HG02973 (cell line): ENCODE data around the gene MAP3K14.

Experiments
- ATAC-seq: cut with Tn5 transposase; IDR thresholded peaks from one replicate; pipeline ENCODE4 v1.9.1; 2021; ENCODE audit warnings: moderate library complexity; ENCODE audit not compliant: unreplicated experiment

Gene MAP3K14

DNA sequence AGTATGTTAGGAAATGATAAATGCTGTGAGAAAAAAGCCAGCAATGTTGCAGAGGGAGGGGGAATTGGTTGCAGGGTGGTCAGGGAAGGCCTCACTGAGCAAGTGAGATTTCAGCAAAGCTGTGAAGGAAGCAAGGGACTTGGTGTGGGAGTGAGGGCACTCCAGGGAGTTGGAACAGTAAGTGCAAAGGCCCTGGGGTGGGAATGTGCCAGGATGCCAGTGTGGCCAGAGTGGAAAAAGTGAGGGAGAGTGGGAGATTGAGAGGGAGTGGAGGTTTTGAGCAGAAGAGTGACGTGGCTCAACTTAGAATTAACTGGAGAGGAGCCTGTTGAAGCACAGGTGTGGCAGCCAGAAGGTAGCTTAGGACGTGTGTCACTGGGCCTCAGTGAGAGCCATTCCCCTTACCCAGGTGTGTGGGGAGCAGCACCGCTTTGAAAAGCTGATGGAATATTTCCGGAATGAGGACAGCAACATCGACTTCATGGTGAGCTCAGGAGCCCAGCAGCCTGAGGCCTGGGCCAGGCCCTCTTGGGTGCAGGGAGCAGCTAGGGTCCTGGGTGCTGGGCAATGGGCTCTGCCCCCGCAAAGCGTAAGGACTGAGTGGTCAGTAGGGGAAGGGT, 78.6 kb downstream of the MAP3K14 start:
- no peak for ATAC-seq

DNA sequence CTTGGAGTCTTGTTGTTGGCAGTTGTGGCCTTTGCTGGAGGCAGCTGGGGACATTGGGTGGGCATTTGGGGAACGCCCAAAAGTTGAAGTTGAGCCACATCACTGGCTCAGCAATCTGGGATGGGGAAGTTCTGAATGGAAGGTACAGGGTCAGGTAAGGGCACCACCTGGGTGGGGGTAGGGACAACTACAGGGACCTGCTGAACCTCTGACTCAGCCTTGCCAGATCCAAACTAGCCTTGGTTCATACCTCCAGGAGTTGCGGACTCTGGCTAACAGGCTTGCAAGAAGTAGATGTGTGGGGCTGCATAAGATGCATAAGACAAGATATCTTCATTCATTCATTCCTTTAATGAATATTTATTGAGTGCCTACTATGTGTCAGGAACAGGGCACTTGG, 79.1 kb downstream of the MAP3K14 start:
- ATAC-seq = no peak

DNA sequence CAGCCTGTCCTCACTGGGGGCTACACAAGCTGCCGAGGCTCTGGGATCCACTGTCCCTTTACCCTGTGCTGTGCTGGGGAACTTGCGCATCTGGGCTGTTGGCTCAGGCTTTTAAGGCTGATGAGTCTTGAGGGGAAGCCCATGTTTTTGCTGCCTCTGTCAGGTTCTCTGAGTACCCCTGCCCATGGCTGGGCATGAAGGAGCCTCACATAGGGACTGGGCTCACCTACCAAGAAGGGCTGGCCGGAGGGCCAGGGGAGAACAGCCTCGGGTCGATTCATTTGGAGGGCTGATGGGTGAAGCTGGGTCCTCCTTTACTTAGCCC, 80.6 kb downstream of the MAP3K14 start:
- ATAC-seq = no peak

DNA sequence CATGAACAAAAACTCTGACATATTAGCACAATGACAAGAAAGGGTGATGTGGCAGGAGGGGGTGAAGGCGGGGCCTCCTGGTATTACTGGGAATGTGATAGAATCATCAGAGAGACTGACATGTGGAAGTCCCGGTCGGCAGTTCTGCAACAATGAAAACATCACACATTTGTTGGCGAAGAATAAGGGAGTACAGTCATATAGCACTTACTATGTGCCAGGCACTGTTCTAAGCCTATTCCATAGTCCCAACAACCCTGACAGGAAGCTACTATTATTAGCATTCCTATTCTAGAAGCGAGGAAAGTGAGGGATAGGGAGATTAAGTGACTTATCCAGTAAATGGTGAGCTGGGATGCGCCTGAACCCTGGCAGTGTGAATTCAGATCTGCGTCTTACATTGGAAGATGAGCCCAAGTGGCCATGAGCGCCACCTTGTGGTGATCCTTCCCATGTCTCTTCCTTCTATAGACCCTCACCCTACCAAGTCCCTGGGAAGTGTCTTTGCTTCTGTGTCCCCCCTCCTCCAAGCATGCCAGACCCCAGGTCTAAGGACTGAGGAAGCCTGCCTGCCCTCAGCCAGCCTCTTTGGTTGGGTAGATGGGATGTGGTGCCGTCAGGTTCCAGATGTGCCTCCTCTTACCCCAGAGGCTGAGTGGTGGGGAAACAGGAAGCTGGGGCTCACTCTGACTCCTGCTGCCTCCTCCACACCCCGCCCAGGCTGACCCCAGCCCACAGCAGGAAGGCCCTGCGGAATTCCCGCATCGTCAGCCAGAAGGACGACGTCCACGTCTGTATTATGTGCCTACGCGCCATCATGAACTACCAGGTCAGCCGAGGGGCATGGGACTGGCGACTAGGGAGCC, 81.2 kb downstream of the MAP3K14 start:
- ATAC-seq = no peak

DNA sequence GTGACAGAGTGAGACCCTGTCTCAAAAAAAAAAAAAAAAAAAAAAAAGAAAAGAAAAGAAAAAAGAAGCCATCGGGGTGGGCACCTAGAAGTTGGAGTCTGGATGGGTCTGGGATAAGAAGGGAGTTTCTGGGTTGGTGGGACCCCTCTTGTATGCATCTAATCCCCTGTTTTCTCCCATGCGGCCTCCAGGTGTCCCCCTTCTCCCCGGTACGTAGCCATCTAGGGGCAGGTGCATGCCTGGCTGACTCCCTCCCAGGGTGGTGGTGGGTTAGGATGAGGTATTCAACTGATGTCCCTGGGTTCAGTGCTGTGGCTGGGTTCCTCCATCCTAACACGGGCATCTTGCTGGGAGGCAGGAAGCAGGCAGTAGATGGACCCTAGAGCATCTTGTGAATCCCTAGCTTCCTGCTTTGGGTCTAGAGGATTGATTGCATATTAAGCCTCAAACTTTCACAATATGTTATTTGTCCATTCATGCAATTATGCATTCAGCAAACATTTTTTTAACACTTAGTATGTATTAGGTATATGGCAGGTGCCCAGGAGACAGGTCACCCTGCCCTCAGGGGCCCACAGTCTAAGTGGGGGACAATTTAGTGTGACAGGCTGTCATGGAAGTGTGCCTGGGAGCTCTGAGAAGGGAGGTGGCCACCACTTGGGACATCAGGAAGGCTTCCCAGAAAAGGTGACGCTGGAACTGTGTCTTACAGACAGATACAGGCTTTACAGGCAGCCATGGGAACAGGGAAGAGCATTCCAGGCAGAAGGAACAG, 82.0 kb downstream of the MAP3K14 start:
- ATAC-seq = no peak

DNA sequence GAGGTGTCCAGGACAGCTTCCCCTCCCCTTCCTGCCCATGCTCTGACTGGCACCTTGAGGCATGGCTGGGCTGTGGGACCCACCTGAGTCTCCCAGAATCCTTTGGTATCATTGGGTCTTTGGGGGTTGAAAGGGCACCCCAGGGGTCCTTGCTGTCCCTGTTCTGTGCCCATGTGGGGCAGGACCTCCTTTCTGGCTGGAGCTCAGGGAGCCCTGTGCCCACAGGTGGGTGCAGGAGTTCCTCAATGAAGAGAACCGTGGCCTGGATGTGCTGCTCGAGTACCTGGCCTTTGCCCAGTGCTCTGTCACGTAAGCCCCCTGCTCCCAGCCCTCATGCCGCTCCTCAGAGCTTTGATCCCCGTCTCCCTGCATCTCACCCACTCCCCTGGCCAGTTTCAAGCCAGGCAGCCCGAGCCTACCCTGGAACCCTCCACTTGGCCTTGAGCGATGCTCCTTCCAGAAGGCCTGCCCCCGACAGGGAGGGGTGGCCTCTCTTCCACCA, 83.3 kb downstream of the MAP3K14 start:
- ATAC-seq = no peak

DNA sequence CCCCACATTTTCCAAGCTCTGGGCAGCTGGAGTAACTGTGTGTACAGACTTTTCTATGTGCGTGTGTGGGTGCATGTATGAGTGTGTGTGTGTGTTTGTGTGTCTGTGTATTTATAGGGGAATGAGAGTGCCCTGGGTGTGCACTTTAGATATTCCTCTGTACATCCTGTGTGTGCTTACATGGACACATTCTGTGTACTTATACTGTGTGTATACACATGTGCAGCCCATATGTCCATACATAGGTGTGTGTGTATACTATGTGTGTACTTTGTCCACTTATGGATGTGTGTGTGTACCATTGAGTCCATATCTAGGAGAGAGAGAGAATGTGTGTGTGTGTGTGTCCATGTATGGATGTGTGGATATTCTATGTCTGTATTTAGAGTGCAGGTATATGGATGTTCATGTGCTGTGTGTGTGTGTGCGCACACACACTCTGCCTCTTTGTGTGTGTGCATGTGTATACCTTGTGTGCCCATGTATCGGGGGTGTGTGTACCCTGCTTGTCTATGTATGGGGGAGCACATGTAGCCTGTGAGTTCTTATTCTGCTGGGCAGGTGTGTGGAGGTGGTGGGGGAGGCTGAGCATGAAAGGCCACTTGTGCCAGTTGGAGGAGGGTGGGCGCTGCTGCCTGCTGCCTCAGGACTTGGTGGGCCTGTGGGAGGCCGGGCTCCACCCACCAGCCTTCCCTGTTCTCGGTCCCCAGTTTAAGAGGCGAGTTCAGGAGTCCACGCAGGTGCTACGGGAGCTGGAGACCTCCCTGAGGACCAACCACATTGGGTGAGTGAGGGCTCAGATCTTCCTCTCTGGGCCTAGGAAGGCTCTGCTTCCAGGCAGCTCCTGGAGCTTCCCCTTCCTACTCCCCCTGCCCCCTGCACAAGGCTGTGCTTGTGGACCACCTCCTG, 84.1 kb downstream of the MAP3K14 start:
- no peak for ATAC-seq

DNA sequence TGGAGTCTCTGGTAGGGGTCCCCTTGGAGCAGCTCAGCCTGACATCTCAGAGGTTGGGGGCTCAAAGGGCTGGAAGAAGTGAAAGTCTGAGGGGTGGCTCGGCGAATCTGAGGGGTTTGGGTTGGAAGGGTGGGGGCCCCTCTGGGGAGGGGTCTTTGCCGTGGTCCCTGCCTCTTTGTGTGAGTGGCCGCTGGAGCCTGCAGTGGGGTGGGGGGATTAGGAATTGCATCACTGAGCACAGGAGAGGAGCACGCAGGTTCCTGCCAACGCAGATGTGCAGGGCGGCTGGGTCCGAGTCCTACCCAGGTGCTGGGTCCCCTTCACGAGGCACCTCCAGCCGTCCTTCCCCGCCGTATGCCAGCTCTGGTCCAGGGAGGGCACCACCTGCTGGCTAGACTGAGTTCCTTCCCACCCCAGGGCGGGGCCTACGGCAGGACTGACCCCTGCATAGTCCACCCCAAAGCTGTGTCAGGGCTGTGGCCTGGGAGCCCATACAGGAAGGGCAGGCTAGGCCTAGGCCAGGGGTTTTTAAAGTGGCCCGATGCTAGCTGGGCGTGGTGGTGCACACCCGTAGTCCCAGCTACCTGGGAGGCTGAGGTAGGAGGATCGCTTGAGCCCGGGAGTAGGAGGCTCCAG, 85.2 kb downstream of the MAP3K14 start:
- ATAC-seq = no peak

DNA sequence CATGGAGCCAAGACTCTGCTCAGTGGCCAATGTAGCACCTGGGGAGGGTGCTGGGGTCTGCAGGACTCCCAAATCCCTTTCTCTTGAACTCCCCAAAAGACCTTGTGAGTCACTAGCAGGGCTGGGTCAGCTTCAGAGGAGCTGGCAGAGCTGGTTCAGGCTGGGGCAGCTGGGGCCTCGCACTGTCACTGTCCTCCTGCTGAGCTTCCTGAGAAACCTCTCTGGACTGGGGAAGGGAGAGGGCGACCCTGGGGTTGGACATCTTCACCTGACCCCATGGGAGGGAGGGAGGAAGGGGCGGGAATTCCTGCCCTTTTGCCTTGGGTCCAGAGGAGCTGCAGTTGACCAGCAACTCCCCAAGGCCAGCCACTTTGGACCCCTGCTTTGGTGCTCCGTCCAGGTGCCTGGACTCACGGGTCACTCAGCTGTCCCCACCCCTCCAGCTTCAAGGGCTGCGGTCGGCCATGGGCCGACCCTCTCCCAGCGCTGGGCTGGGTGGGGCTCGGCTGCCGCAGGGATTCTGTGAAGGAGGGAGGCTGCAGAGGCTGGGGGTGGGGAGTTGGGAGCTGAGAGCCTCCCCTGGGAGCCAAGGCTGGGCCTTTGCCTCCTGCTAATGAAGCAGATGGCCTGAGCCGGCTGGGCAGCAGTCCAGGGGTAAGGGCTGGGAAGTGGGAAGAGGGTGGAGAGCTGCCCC, 85.9 kb downstream of the MAP3K14 start:
- ATAC-seq = no peak

DNA sequence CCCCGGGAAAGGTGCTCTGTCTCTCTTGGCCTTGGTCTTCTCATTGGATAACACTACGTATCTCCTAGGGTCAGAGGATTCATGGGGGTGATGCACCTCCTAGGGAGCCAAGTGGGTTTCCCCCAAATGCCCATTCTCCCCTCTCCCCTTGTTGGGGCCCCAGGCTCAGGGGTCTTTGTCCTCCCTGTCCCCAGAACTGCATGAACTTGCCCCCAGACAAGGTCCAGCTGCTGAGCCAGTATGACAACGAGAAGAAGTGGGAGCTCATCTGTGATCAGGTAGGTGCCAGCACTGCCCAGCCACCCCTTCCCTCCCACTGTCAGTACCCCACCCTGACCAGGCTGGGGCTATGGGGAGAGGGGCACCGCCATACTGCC, 86.4 kb downstream of the MAP3K14 start:
- ATAC-seq = no peak

DNA sequence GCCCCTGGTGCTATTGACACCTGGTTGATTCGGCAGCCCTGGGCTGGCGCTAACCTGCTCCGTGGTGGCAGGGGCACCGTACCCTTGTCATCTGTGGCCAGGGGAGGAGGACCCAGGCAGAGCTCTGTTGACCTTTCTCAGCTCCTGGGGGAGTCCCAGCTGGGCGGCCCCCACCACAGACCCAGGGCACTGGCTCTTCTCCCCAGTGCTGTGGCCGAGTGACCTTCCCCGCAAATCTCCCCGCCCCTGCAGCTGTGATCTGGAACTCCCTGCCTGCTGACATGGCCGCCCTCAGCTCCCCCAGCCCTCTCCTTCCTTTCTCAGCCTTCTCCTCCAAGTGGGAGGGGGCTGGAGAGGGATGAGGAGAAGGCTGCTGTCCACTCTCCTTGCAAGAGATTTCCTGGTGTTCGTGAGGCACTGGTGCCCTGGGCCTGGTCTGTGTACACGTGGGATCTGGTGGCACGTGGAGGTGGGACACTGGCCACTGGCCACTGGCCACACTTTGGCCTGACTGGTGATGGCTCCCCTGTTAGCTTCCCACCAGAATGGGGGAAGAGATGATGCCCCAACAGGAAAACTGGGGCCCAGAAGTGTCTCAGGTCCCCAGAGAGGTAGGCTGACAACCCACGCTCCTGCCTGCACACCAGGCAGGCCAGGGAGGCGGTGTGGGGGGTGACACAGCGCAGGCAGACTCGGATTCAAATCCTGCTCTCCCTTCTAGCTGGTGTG, 87.0 kb downstream of the MAP3K14 start:
- no peak for ATAC-seq

DNA sequence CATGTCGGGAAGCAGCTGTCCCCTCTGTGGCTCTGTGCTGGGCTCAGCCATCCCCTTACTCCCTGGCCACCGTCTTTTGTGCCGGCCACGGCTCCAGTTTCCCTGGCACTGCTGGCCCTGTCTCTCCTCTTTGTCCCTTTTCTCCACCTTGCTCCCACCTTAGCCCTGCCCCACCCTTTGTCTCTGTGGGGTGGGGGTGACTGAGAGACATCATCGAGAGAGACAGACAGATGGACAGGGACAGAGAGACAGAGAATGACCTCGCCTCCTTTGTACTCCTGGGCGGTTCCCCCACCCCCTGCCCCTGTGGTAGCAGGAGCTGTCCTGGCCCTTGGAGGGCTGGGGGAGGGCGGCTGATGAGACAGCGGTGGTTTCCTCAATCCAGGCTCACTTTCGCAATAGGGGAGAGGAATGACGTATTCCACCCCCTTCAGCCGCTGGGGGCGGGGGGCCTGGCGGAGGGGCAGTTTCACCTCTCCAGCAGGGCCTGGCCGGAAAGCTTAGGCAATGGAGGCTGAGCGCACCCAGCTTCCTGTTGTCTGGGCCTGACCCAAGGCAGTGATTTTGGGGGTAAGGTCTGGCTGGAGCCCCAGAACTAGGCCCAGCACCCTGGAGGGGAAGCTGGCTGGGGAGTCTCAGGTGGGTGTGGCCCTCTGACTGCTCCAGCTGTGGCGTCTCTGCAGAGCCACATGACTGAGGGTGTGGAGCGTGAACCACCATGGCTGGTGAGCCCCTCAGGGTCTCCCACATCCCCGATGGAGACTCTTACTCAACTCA, 87.9 kb downstream of the MAP3K14 start:
- ATAC-seq = peak; percentile 29

DNA sequence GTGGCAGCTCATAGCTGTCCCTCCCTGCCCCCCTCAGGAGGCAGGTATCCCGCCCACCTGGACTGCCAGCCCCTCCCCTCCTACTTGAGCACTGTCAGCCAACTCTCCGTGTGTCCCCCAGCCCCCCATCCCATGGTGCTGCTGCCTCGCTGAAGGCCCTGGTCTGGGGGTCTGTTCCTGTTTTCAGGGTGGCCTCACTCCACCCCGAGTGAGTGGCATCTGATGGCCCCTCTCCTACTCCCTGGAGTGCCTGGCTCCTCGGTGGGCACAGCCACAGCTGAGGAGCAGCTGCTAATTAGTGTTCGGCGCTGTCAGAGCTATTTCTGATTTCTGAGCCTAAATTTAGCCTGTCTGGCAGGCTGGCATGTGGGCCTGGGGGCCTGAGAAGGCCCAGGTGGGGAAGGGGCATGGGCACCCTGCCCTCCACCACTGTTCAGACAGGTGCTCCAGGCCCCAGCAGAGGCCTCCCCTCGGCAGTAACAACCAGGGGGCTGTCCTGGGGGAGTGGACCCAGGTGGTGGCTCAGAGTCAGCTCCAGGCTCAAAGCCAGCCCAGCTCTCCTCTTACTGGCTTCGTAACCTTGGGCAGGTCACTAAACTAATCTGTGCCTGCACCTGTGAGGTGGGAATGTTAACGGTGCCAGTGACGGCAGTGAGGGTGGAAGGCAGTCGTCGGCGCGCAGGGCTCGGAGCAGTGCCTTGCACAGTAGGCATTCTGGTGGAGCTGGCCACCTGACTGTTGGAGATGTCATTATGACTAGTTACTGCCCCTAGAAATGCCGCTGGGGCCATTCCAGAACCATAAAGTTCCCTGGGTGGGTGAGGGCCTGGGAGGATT, 88.7 kb downstream of the MAP3K14 start:
- no peak for ATAC-seq

DNA sequence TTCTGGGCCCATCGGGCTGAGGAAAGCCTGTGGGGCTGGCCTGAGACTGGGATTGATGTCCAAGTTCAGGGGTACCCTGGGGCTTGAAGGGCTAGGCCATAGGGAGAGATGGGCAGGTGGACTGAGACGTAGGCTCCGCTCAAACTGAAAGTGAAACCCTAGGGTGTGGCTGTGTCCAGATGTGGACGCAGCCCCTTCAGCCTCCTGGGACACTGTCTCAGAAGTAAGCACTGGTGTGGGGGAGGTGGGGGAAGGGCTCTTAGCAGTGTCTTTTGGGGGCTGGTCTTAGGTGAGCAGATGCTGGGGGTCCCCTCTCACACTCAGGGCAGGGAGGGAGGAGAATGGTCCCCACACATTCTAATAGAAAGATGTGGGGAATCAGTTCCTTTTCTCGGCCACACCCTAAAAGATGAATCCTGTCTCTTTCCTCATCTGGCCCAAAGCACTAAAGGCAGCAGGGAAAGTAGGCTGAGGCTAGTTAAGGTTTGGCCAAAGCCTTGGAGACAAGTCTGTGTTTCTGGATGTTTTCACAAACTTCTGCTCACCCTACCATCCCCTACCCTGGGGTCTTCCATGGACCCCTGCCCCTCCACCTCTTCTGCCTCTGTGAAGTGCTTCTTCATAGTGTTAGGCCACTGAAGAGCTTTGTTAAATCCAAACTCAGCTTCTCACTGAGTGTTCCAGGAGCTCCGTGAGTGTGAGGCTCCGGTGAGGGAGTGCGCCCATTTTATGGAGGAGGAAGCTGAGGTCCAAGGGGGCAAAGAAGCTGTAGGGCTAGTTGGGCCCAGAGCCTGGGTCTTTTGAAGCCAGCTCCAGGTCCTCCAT, 89.5 kb downstream of the MAP3K14 start:
- ATAC-seq = no peak

DNA sequence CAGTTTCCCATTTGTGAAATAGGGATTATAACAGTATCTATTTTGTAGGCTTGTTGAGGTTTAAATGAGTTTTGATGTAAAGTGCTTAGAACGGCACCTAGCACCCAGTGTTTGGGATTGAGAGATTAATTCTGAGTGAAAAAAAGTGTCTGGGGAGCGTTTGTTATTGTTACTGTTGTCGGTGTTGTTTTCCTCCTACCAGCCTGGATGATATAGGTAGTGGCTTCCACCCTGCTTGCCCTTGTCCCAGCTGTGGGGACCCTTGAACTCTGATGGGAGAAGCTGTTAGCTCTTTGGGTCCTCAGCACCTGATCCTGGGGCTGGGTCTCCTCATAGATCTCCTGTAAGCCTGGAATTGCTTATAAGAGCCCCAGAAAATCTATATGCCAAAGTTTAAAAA, 90.2 kb downstream of the MAP3K14 start:
- no peak for ATAC-seq

DNA sequence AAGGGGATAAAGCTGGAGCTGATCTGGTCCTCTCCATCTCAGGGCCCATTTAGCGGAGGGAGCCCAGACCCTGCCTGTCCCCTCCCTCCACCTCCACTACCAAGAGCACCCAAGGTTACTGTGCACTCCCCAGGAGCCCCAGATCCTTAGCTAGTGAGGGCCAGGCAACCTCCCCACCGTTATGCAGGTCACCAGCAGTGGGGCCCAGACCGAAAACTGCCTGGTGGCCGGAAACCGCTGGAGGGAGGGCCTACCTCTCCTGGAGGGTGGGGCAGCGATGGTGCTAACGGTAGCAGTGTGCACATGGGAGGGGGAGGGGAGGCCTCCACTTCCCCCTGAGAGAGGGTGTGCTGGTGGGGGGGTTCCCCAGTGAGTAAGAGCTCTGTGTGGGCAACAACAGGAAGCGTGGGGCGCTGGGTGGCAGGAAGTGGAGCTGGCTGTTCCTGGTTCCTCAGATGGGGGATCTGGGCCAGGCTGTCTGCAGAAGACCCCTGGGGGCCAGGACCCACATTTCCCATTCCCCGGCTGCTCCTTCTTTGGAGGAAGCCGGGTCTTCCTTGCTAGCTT, 90.8 kb downstream of the MAP3K14 start:
- peak; percentile 33 for ATAC-seq
